ENCODE results near the gene CYP26C1. TPM values are rescaled to one million over a fixed set of nuclear protein-coding genes. Genes with fewer than 3 reads are reported as not detected.

The CYP26C1 gene
- 0.07 TPM for polyA plus RNA-seq (2013, experiment 1 of 2; ENCODE audit: insufficient read length)
- polyA plus RNA-seq (2013, experiment 2 of 2; ENCODE audit: insufficient read length) = not detected

- DNase-seq = no peak
Observed at GRCh38 chr10:93059975-93060886, at the start of gene CYP26C1. Gene CYP26C1 (plus strand): TSS chr10:93060798. CDS start chr10:93061264, 466 bp downstream.

GRCh38 chr10:93015722-93016121 is 44.9 kb upstream of the CYP26C1 start:
- DNase-seq = no peak

GRCh38 chr10:93023013-93023650 is 37.5 kb upstream of the CYP26C1 start:
- DNase-seq = no peak

GRCh38 chr10:93026072-93026471 is 34.5 kb upstream of the CYP26C1 start:
- DNase-seq = no peak

GRCh38 chr10:93027508-93027907 is 33.1 kb upstream of the CYP26C1 start:
- no peak for DNase-seq

- DNase-seq = peak; percentile 56
Observed at GRCh38 chr10:93028883-93029282, 31.7 kb upstream of the CYP26C1 start.

- peak; percentile 88 for DNase-seq
Observed at GRCh38 chr10:93030409-93030808, 30.2 kb upstream of the CYP26C1 start.

GRCh38 chr10:93032105-93032808 is 28.3 kb upstream of the CYP26C1 start:
- no peak for DNase-seq

GRCh38 chr10:93032809-93033137 is 27.8 kb upstream of the CYP26C1 start:
- no peak for DNase-seq

GRCh38 chr10:93034426-93034825 is 26.2 kb upstream of the CYP26C1 start:
- peak; percentile 46 for DNase-seq

- peak; percentile 15 for DNase-seq
Observed at GRCh38 chr10:93039110-93039509, 21.5 kb upstream of the CYP26C1 start.

GRCh38 chr10:93039721-93040120 is 20.9 kb upstream of the CYP26C1 start:
- peak; percentile 64 for DNase-seq

GRCh38 chr10:93054486-93054885 is 6.1 kb upstream of the CYP26C1 start:
- DNase-seq = no peak

- DNase-seq = no peak
Observed at GRCh38 chr10:93058139-93058538, 2.5 kb upstream of the CYP26C1 start.

GRCh38 chr10:93060887-93061593 is 442 bp downstream of the CYP26C1 start:
- DNase-seq = no peak

GRCh38 chr10:93061594-93062513 is 1.3 kb downstream of the CYP26C1 start:
- no peak for DNase-seq

GRCh38 chr10:93062514-93063143 is 2.0 kb downstream of the CYP26C1 start:
- no peak for DNase-seq

- no peak for DNase-seq
Observed at GRCh38 chr10:93063144-93063976, 2.8 kb downstream of the CYP26C1 start.

- DNase-seq = no peak
Observed at GRCh38 chr10:93063977-93064660, 3.5 kb downstream of the CYP26C1 start.
